Thyroid gland (tissue), 4 donors: Measurements from ENCODE around the gene MMP24OS. TPM values are rescaled to one million over a fixed set of nuclear protein-coding genes. Genes with fewer than 3 reads are reported as not detected.
A peak's percentile ranks its signal among the peaks of the same experiment; 100 is the strongest.
"Not testable (repeated sequence)": the region's sequence is repeated elsewhere in the genome, so short reads cannot be mapped to it uniquely, and the experiment has no call there.

ENCODE experiments used
- DNase-seq, 2 donors: peaks; one replicate each; pipeline ENCODE4 v3.0.0-alpha.2; 2019
- H3K27ac ChIP-seq, 3 donors: fragments of 200-600 bp; sonication (generic); 1 replicate in 2 of 3; 2 replicates in 1 of 3; pipeline ENCODE4 v1.5.1; 2016 to 2019; ENCODE audit warnings: mild to moderate bottlenecking in 1 of 3, moderate library complexity in 1 of 3
- H3K27me3 ChIP-seq: fragments of 200-600 bp; sonication (generic); one replicate; pipeline ENCODE4 v1.5.1; 2019
- H3K36me3 ChIP-seq, 2 donors: fragments of 200-600 bp; sonication (generic); one replicate each; pipeline ENCODE4 v1.5.1; 2016 to 2019
- H3K4me1 ChIP-seq, 2 donors: fragments of 200-600 bp; sonication (generic); one replicate each; pipeline ENCODE4 v1.5.1; 2017 to 2019
- H3K4me3 ChIP-seq, 3 donors: fragments of 200-600 bp; sonication (generic); replicated peaks in 1 of 3; 1 replicate in 2 of 3; 2 replicates in 1 of 3; pipeline ENCODE4 v1.5.1; 2016; ENCODE audit warnings: mild to moderate bottlenecking in 1 of 3
- H3K9me3 ChIP-seq: fragments of 200-600 bp; sonication (generic); one replicate; pipeline ENCODE4 v1.5.1; 2017
- POLR2A ChIP-seq, 2 donors: fragments of 450-650 bp; IDR thresholded peaks; one replicate each; pipeline ENCODE4 v1.6.1; 2017; ENCODE audit warnings: antibody characterized with exemption in 2 of 2, mild to moderate bottlenecking in 2 of 2, moderate library complexity in 1 of 2
- WGBS, 2 donors: methylation state at CpG; one replicate each; pipeline ENCODE4 v1.1.5; 2017; 5-methylcytosine and 5-hydroxymethylcytosine counted together
- intact Hi-C: fragments of 100-400 bp; cut with DNase I; formaldehyde crosslinking; loops from one replicate; pipeline ENCODE4 v1.15.1; 2023
- total RNA-seq, 4 donors: library from RNA; depleted of rRNA; stranded (reverse); fragments of >200 nt; gene quantifications; one replicate each; pipeline ENCODE4 v1.2.3, GENCODE V29; 2016
- TF ChIP-seq, protein P1 (sequence below), 6 experiments: fragments of 200-600 bp in 3 of 6; fragments of 450-650 bp in 3 of 6; sonication (generic) in 3 of 6; IDR thresholded peaks; one replicate each; pipeline ENCODE4 v1.5.1; 2016 to 2019; ENCODE audit warnings: antibody characterized with exemption in 6 of 6, mild to moderate bottlenecking in 2 of 6, inconsistent platforms in 1 of 6, moderate library complexity in 1 of 6

The MMP24OS gene
- total RNA-seq, 4 donors from 2014 or later = 18.3 to 40.3 (median 28.8) TPM

DNA sequence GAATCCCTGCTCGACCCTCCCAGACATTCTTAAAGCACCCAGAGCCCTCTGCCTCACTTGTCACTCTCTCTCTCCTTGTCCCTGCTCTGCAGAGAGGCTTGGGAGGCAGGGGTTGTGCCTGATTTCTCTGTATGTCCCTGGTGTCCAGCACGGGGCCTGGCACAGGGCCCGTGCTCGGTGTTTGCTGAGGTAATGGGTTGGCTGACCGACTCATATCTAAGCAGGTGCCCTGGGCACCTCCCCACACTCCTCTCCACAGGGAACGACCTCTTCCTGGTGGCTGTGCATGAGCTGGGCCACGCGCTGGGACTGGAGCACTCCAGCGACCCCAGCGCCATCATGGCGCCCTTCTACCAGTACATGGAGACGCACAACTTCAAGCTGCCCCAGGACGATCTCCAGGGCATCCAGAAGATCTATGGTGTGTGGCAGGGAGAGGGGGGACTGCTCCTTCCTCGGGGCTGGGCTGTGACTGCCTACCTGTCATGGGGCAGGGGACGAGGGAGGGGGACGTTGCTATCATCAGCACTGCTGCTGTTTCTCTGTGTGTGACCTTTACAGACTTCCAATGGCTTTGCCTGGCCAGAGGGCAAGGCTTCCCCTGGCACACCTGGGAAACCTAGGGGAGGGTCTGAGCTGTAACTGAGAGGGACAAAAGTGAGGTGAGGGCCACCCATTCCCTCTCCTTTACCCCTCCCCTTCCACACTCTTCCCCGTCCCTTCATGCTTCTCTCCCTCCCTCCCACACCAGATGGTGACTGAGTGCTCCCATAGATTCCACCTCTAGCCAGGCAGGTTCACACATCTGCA, 14.2 kb downstream of the MMP24OS start:
- Histone ChIP-seq H3K27ac (peak overlapping the region; percentile 87 to 97 (median 93)), H3K4me3 (no peak overlapping the region), H3K36me3 (peaks cover 0 to 8% of the 10 kb centered on the region in 2 donors), H3K4me1 (peaks cover 16 to 17% of the 10 kb centered on the region in 2 donors), H3K9me3 (no peaks in the 10 kb centered on the region), H3K27me3 (no peaks in the 10 kb centered on the region)
- 55 to 57% methylated on average over 13 of the region's 17 CpGs for WGBS, 2 donors
- intact Hi-C loops = no loop called here
- TF ChIP-seq POLR2A (IDR thresholded peaks at IDR 0.05) = peak in 1 of 2 donors; percentile 13
- TF ChIP-seq, protein P1, sequence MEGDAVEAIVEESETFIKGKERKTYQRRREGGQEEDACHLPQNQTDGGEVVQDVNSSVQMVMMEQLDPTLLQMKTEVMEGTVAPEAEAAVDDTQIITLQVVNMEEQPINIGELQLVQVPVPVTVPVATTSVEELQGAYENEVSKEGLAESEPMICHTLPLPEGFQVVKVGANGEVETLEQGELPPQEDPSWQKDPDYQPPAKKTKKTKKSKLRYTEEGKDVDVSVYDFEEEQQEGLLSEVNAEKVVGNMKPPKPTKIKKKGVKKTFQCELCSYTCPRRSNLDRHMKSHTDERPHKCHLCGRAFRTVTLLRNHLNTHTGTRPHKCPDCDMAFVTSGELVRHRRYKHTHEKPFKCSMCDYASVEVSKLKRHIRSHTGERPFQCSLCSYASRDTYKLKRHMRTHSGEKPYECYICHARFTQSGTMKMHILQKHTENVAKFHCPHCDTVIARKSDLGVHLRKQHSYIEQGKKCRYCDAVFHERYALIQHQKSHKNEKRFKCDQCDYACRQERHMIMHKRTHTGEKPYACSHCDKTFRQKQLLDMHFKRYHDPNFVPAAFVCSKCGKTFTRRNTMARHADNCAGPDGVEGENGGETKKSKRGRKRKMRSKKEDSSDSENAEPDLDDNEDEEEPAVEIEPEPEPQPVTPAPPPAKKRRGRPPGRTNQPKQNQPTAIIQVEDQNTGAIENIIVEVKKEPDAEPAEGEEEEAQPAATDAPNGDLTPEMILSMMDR (IDR thresholded peaks at IDR 0.05) = no peak
- DNase-seq = peak; percentile 68 to 85

DNA sequence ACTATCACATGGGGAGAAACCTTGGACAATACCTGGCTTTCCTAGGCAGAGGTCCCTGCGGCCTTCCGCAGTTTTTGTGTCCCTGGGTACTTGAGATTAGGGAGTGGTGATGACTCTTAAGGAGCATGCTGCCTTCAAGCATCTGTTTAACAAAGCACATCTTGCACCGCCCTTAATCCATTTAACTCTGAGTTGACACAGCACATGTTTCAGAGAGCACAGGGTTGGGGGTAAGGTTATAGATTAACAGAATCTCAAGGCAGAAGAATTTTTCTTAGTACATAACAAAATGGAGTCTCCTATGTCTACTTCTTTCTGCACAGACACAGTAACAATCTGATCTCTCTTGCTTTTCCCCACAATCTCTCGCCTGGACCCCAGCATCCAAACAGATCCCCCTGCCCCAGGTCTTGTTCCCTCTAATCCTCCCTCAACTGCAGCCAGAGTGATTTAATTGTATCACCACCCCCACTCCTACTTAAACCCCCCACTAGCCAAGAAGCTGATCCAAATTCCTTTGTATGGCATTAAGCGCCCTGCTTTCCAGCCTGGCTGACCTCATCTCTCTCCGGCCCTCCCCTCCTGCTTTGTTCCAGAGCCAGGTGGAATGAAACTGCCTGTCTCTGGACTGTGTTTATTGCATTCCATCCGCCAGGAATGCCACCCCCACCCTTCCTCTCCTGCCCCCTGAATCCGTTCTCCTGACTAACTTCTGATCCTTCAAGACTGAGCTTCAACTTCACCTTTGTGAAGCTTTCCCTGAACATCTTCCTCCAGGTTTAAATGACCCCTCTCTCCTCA, 15.0 kb downstream of the MMP24OS start:
- TF ChIP-seq, protein P1 (IDR thresholded peaks at IDR 0.05) = peak in 2 of 6 experiments; percentile 14 to 33
- TF ChIP-seq POLR2A (IDR thresholded peaks at IDR 0.05) = peak in 1 of 2 donors; percentile 26
- Histone ChIP-seq H3K27ac (peak overlapping the region; percentile 87 to 97 (median 93)), H3K4me1 (peaks cover 16 to 17% of the 10 kb centered on the region in 2 donors)
- H3K36me3 ChIP-seq, H3K27me3 ChIP-seq, H3K4me3 ChIP-seq, intact Hi-C loops, H3K9me3 ChIP-seq: not testable (repeated sequence)
- peak; percentile 77 to 89 for DNase-seq
- WGBS, 2 donors = 40 to 41% methylated on average over 5 of the region's 8 CpGs

DNA sequence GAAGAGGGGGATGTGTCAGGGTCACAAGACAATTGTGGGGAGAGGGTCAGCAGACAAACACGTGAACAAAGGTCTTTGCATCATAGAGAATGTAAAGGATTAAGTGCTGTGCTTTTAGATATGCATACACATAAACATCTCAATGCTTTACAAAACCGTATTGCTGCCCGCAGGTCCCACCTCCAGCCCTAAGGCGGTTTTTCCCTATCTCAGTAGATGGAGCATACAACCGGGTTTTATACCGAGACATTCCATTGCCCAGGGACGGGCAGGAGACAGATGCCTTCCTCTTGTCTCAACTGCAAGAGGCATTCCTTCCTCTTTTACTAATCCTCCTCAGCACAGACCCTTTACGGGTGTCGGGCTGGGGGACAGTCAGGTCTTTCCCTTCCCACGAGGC, 15.6 kb downstream of the MMP24OS start:
- Histone ChIP-seq H3K4me1 (peaks cover 21 to 22% of the 10 kb centered on the region in 2 donors), H3K27ac (peak overlapping the region in 2 of 3 donors; percentile 50 to 57)
- intact Hi-C loops, H3K4me3 ChIP-seq, H3K9me3 ChIP-seq, H3K36me3 ChIP-seq, DNase-seq, H3K27me3 ChIP-seq: not testable (repeated sequence)
- WGBS, 2 donors = 74 to 81% methylated on average over 7 to 9 of the region's 10 CpGs

DNA sequence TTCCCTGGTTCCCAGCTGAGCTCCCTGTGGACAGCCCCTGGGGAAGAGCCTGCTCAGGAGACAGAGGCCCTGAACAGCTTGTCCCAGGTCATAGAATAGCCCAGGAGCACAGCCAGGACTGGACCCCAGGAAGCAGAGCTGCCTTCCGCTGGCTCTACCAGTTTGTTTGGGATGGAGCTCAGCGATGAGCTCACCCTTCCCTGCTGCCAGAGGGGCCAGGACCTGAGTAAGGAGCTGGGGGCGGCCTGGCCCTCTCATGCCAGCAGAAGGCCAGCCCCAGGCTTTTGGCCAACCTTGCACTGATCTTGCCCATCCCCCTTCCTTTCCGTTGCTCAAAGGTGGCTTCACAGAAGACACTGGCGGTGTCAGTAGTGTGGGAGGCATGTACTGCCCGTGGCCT, 17.5 kb downstream of the MMP24OS start:
- DNase-seq = no peak
- intact Hi-C loops = no loop called here
- WGBS, 2 donors = 72 to 91% methylated on average over 4 to 6 of the region's 6 CpGs
- Histone ChIP-seq H3K36me3 (no peaks in the 10 kb centered on the region), H3K4me3 (no peak overlapping the region), H3K27me3 (no peaks in the 10 kb centered on the region), H3K27ac (no peak overlapping the region), H3K9me3 (no peaks in the 10 kb centered on the region), H3K4me1 (peaks cover 21 to 22% of the 10 kb centered on the region in 2 donors)
- TF ChIP-seq, protein P1 (IDR thresholded peaks at IDR 0.05) = no peak
- no peak for TF ChIP-seq POLR2A (IDR thresholded peaks at IDR 0.05)

DNA sequence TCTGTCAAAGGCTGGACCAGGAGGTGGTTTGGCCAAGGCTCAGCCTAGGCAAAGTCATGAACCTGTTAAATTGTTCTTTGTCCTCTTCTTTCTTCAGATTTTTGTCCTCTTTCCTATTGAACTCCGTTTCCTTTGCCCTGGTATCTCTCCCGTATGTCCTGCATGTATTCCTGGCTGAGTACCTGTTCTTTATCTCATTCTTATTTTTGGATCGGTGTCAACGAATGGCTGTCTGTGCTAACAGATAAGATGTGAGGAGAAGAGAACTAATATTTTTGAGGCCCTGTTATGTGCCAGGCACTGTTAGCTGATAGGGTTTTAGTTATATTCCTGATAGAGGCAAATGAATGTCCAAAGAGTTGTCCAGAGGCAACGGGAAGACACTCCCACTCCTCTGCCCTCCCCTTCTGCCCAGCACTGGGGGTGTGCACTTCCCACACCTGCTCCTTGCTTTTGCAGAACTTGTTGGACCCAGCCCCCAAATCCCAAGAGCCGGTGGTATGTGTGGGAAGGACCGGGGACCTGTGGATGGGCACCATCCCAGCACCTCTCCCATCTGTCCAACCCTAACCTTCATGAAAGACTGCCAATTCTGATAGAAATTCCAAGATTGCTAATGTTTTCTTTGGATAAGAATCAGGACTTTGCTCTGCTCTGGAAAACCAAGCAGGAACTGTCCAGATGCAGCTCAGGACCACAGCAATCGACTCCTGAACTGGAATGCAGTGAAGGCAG, 20.6 kb downstream of the MMP24OS start:
- no peak overlapping the region for H3K4me3 ChIP-seq
- no peak for TF ChIP-seq POLR2A (IDR thresholded peaks at IDR 0.05)
- TF ChIP-seq, protein P1 (IDR thresholded peaks at IDR 0.05) = no peak
- H3K27ac ChIP-seq = peak overlapping the region in 1 of 3 donors; percentile 33
- intact Hi-C loops = no loop called here
- no peak for DNase-seq
- H3K27me3 ChIP-seq = no peaks in the 10 kb centered on the region
- no peaks in the 10 kb centered on the region for H3K9me3 ChIP-seq
- no peaks in the 10 kb centered on the region for H3K36me3 ChIP-seq
- WGBS, 2 donors = 68 to 76% methylated on average over 8 of the region's 8 CpGs
- H3K4me1 ChIP-seq = peaks cover 7 to 9% of the 10 kb centered on the region in 2 donors
